IPS-18c (cell line): Measurements from ENCODE around the gene TMED10.
"Not testable (repeated sequence)": the region's sequence is repeated elsewhere in the genome, so short reads cannot be mapped to it uniquely, and the experiment has no call there.

Experiments used
- H3K4me3 ChIP-seq: 2 replicates; pipeline ENCODE4 v1.7.0; 2013; ENCODE audit warnings: low read depth, mild to moderate bottlenecking, low read length, moderate library complexity; ENCODE audit not compliant: insufficient read depth
- H3K9me3 ChIP-seq: one replicate; pipeline ENCODE4 v1.6.1; 2013; ENCODE audit warnings: mild to moderate bottlenecking, low read length, moderate library complexity; ENCODE audit not compliant: control insufficient read depth, insufficient read depth

The TMED10 gene

DNA sequence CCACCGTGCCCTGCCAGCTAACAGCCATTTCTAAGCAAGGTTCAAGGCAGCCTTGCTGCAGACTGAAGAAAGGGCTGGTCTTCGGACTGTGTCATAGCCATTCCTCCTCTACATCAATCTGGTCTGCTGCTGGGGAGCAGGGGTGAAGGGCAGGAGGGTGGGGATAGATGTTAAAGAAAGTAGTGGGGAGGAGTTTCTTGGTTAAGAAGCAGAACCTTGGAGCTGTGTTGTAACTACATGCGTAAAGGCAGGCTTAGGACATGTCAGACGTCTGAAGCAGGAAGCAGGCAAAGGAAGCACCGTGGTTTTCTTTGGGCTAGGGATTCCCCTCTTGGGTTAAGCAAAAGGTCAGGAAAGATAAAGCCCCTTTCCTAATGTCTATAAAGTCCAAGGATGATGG, 31.5 kb downstream of the TMED10 start:
- H3K4me3 ChIP-seq = no peak overlapping the region
- no peaks in the 10 kb centered on the region for H3K9me3 ChIP-seq

DNA sequence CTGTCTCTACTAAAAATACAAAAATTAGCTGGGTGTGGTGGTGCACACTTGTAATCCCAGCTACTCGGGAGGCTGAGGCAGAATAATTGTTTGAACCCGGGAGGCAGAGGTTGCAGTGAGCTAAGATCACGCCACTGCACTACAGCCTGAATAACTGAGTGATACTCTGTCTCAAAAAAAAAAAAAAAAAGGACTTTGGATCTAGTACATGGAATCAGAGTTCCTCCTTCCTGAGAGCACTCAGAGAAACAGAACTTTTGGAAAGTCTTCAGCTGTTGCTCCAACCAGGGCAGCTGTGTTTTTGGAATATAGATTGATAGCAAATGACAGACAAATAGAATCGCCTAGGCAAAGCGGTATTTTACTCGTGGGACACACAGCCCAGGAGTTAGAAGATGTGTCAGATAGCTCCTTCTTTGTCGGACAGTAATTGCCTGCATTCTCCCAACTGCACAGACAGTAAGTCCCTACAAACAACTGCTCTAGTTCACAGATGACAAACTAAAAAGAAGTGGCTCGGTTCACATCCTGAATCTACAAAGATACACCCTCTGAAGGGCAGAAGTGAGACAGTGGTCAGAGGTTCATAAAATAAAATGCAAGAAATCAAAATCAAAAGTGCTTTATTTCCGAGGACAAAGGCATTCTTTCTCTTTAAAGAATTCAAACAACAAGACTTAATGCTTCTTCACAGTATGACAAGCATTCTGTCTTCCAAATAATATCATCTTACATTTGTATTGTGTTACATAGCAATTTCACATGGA, 32.5 kb downstream of the TMED10 start:
- no peaks in the 10 kb centered on the region for H3K9me3 ChIP-seq

DNA sequence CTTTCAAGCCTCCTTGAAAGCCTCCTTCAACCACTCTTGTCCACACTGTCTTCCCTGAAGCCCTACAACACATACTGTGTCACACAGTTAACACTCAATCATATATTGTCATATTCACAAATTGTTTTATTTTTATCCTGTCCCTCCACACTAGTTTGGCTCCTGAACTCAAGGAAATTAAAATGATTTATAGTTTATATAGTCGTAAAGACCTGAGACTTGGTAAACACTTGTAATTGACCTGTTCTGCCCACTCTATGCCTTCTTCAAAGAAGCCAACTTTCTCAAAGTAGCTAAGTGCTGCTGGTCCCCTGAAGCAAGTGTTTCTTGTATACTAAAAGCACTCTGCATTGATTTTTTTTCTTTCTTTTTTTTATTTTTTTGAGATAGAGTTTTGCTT, 33.9 kb downstream of the TMED10 start:
- Histone ChIP-seq H3K9me3 (no peaks in the 10 kb centered on the region), H3K4me3 (no peak overlapping the region)

More for the DNA sequence above, 32.5 kb downstream of the TMED10 start:
- H3K4me3 ChIP-seq = no peak overlapping the region

DNA sequence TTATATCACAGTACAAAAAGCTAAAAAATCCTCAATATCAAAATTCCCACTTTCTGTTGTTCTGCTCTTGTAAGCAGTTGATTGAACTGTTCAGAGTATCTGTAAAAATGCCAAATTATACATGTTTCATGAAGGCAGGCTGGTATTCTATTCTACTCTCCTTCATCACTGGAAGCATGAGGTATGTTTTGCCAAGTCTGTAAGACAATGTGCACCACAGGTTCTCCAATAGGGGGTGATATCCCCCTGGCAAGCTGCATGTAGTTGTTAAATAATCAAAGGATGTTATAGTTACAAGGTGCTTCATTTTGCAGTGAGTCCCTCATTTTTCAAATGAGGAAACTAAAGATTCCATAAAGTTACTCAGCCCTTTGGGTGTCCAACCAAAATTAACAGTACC, 34.4 kb downstream of the TMED10 start:
- H3K9me3 ChIP-seq = no peaks in the 10 kb centered on the region
- no peak overlapping the region for H3K4me3 ChIP-seq

DNA sequence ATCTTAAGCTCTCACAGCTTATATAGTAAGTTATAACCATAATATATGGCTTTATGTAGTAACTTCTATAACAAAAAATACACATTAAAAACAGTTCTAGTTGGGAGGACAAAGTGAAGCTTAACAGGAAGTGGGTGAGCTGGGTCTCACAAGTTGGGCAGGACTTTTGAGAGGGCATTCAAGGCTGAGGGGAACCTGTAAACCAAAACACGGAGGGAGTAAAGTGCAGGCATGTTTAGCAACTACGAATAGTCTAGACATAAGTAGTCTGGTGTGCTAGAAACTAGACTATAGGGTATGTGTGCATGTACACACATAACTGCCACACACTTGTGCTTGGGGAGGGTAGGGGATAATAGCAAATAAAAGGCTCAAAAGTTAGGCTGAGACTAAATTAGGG, 35.4 kb downstream of the TMED10 start:
- Histone ChIP-seq H3K9me3 (no peaks in the 10 kb centered on the region), H3K4me3 (no peak overlapping the region)

DNA sequence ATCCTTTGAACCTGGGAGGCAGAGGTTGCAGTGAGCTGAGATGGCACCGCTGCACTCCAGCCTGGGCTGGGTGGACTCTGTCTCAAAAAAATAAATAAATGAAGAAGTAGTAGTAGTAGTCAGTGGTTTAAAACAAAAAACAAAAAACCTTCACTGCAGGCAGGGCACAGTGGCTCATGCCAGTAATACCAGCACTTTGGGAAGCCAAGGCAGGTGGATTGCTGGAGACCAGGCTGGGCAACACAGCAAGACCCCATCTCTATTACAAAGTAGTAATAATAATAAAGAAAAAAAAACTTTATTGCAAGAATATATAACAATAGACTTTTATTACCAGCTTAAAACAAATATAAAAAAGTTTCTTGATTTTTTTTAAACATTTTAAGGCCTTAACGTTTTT, 35.8 kb downstream of the TMED10 start:
- Histone ChIP-seq H3K4me3 (no peak overlapping the region), H3K9me3 (no peaks in the 10 kb centered on the region)

DNA sequence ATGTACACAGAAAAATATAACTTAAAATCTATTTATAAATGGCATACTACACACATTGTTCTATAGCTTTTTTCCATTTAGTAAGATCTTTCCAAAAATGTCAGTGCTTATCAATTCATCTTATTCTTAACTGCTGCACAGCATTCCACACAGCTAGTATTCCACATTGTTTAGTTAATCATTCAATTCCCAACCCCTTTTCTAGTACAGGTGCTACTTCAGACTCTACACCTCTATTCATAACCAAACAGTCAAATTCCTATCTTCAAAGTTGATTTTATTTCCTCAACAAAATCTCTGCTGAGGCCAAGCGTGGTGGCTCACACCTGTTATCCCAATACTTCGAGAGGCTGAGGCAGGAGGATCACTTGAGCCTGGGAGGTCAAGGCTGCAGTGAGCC, 37.2 kb downstream of the TMED10 start:
- no peak overlapping the region for H3K4me3 ChIP-seq
- H3K9me3 ChIP-seq = no peaks in the 10 kb centered on the region

DNA sequence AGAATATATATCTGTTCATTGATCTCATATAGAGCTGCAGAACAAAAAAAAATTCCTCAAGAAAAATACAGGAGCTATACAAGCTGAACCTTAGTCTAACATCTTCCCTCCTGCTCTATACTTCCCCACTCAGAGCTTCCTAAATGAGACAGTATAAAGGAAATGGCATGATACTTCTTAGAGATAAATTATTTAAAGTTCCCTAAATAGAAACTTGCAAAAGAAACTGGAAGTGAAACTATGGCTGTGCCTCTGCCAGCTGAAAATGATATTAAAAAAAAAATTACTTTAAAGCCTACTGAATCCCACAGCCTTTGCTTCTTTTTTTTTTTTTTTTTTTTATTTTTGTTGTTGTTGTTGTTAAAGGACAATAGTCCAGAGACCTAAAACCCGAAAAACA, 37.9 kb downstream of the TMED10 start:
- Histone ChIP-seq H3K4me3 (no peak overlapping the region), H3K9me3 (no peaks in the 10 kb centered on the region)

DNA sequence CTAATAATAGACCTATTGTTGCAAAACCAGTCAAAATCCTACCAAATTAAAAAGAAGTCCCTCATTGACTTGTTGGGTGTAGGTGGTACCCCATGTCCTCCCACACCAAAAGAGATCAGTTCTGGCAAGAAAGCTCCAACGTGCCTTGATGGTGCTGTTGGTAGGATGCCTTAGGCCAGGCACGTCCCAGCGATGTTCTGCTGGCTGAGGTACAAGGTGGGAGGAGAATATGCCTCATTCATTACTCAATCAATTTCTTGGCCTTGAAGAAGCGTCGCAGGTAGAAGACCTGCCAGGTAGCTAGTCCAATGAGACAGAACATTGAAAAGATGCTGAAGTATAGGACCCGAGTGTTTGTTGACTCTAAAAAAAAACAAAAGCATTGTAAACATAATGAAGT, 41.8 kb downstream of the TMED10 start:
- Histone ChIP-seq H3K4me3 (no peak overlapping the region), H3K9me3 (no peaks in the 10 kb centered on the region)

DNA sequence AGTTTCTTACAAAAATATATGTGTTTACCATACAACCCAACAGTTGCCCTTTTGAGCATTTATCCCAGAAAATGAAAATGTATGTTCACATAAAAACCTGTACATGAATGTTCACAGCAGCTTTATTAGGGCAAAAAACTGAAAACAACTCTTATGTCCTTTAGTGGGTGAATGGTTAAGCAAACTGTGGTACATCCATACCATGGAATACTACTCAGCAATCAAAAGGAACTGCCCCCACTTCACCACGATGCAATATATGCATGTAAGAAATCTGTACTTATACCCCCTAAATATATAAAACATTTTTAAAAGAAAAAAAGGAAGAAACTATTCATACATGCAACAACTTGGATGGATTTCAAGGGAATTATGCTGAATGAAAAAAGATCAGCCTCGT, 42.8 kb downstream of the TMED10 start:
- Histone ChIP-seq H3K9me3 (no peaks in the 10 kb centered on the region), H3K4me3 (no peak overlapping the region)

DNA sequence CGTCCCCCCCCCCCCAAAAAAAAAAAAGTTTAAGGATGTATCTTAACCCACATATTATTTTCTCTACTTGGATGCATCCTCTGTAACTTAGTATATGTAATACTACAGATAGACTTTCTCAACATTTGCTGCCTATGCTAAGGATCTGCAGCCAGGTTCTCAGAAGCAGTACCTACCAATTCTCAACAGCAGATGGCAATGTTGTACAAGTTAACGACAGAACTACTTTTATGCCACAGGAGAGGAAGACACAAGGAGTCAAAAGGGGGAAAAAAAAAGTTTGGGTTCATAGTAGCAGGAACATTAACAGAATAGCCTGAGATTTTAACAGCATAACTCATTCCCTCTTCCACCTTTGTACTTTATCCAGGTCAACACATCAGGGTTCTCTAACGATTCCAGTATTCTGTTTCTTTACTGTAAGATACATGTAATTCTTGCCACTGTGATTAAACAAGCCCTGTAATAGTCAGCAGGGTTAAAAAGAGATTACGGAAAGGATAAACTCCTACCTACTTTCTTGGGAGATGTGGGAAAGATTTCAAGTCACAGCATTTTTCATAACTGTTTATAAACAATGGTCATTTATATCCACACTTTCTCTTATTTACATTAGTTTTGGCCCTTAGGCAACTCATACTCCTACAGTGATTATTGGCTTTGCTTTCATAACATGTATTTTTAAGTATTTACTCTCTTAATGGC, 43.9 kb downstream of the TMED10 start:
- Histone ChIP-seq H3K9me3 (no peaks in the 10 kb centered on the region), H3K4me3 (no peak overlapping the region)

DNA sequence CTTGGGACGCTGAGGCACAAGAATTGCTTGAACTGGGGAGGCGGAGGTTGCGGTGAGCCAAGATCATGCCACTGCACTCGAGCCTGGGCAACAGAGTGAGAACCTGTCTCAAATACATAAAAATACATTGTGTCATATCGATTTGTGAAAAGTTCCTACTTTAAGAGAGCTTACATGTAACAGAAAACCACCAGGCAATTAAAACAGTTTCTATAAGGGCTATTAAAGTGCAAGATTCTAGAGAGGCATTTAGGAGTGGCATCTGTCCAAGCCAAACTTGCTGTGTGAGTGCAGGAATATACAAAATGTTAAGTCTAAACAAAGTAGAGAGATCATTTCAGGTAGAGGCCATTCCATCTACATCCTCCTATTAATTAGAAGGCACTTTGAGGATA, 47.8 kb downstream of the TMED10 start:
- Histone ChIP-seq H3K9me3 (no peaks in the 10 kb centered on the region), H3K4me3 (no peak overlapping the region)

DNA sequence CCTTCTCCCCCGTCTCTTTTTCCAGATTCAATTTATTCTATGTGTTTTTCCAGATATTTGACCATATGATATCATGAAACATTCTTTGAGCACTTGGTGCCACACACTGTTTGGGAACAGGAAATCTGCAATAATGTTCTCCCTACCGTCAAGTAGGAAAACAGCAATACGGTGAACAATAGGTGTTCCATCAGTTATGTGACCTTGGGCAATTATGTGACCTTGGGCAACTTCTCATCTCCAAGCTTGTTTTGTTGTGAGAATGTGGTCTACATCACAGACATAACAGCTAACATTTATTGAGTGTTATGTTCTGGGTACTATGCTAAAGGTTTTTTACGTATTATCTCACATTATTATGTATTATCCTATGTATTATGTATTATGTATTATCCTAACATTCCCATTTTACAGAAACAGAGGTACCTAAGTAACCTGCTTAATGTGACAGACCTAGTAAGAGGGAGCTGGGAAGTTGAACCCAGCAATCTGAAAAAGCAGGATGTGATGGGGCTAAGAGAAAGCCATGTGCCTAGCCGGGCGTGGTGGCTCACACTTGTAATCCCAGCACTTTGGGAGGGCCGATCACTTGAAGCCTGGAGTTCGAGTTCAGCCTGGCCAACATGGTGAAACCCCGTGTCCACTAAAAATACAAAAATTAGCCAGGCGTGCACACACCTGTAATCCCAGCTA, 48.4 kb downstream of the TMED10 start:
- H3K4me3 ChIP-seq = peak overlapping the region; percentile 82
- H3K9me3 ChIP-seq = no peaks in the 10 kb centered on the region

DNA sequence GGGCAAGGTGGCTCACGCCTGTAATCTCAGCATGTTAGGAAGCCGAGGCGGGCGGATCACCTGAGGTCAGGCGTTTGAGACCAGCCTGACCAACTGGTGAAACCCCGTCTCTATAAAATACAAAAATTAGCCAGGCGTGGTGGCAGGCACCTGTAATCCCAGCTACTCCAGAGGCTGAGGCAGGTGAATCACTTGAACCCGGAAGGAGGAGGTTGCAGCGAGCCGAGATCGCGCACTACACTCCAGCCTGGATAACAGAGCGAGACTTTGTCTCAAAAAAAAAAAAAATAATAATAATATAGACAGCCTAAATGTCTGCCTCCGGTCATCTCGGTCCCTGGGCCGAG, 49.0 kb downstream of the TMED10 start:
- H3K9me3 ChIP-seq = not testable (repeated sequence)
- H3K4me3 ChIP-seq = peak overlapping the region; percentile 82

DNA sequence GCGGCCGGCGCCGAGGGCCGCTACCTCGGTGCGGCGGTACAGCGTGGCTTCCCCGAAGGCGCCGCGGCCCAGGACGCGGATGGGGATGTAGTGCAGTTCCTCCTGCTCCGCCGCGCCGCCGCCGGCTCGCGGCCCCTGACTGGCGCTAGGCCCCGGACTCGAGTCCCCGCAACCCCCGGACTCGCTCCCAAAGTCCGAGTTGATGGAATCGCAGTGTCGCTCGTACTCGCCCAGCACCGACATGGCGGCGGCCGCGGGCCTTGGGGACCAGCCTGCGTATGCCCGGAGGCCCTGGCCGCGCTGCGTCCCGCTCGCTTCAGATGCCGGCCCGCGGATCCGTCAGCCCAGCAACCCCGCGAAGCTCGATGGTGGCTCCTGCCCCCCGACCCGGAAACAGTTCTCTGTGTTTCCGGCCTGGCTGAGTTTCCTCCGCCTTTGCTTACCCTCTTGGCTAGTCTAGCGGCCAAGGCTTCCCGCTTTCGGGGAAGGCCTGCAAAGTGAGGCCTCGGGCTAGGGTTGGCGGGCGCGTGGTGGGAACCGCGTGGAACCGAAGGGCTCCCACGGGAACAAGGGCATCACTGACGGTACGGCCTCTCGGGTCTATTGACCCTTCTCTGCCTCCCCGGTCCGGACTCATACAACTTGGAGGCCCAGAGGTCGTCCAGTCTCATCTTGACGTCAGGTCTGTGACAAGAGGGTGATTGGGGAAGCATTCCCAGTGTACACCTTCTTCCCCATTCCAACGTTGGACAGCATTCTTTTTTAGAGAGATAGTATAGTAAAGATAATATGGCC, 49.5 kb downstream of the TMED10 start, which contains the start of gene NEK9:
TSS of gene NEK9 (minus strand) at position 370 of the 795 bp plus-strand sequence. CDS start at position 243, 127 bp downstream.
- peak within 1 kb of the TSS; percentile 82 for H3K4me3 ChIP-seq
- H3K9me3 ChIP-seq = no peaks in the 10 kb centered on the region

DNA sequence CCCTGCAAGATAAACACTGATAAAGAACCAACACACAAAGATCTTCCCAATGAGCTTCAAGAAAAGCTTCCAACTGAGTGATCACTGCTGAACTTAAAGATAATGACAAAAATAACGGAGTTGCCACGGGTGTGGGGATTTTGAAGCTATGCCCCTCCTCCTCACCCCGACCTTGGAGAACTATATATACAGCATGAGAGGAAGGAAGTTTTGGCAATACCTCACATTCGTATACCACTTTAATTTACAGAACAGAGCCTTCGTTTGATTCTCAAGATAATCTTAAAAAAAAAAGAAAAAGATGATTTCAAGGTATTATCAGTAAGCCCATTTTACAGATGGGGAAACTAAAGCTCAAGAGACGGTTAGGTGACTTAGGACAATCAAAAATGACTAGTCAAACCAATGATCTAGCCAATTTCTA, 50.3 kb downstream of the TMED10 start:
- Histone ChIP-seq H3K4me3 (peak overlapping the region; percentile 82), H3K9me3 (no peaks in the 10 kb centered on the region)

DNA sequence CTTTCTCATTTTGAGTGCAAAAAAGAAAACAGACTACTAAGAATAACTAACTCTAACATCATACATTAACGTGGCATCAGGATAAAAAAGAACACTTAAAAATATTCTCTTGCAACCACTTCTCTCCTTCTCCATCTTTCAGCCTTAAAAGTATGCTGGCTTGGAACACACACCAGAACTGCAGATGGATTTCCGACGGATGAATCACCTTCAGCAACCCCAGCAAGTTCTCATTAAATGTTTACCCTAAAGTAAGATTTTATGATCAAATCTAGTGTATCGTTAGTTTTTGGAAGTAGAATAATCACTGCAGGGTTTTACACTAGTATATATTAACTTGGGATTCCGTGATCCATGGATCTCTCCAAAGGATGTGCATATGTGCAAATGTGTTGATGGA, 50.8 kb downstream of the TMED10 start:
- Histone ChIP-seq H3K4me3 (peak overlapping the region; percentile 82), H3K9me3 (no peaks in the 10 kb centered on the region)
